NB4 (cell line): ENCODE results near the gene GALNT10.

Experiments
- CTCF ChIP-seq: IDR thresholded peaks from one replicate; pipeline ENCODE4 v1.5.1; 2012; ENCODE audit warnings: low read depth, low read length
- MYC ChIP-seq: IDR thresholded peaks from 2 replicates; pipeline ENCODE4 v1.6.1; 2011; ENCODE audit warnings: low read depth, low read length
- POLR2A ChIP-seq: IDR thresholded peaks from 2 replicates; pipeline ENCODE4 v1.6.1; 2011; ENCODE audit warnings: mild to moderate bottlenecking; ENCODE audit not compliant: insufficient read length; ENCODE audit errors: extremely low read depth

GRCh38 chr5:154315196-154315595 is 124.7 kb downstream of the GALNT10 start:
- TF ChIP-seq CTCF, result no peak
- no peak for TF ChIP-seq POLR2A
- no peak for TF ChIP-seq MYC
